OCI-LY7 (cell line): ENCODE measurements around the gene KIF16B. TPM values are rescaled to one million over a fixed set of nuclear protein-coding genes. Genes with fewer than 3 reads are reported as not detected.

Source experiments
- BruUV-seq: library from RNA; stranded (reverse); fragments of 400-500 nt; replicated peaks from 2 replicates; lab custom pipeline; 2021; lab: Mats Ljungman, UMichigan
- CTCF ChIA-PET: fragments of 300-600 bp; sonication (Branson Sonifier 250); formaldehyde crosslinking; loops from one replicate; lab custom pipeline; 2022; ENCODE audit warnings: antibody characterized with exemption; ENCODE audit not compliant: unreplicated experiment; lab: Charles Lee
- POLR2A ChIA-PET: fragments of 300-600 bp; sonication (Branson Sonifier 250); formaldehyde crosslinking; loops from one replicate; lab custom pipeline; 2022; ENCODE audit warnings: antibody characterized with exemption; lab: Charles Lee
- DNase-seq: peaks from one replicate; pipeline ENCODE4 v3.0.0-alpha.2; 2015; ENCODE audit warnings: low spot score
- H2AFZ ChIP-seq: fragments of 200-600 bp; sonication (generic), shearing (Covaris generic); 2 replicates; pipeline ENCODE4 v1.6.1; 2014; ENCODE audit warnings: mild to moderate bottlenecking, antibody characterized with exemption, low read length, moderate library complexity
- H3K27ac ChIP-seq: fragments of 200-600 bp; sonication (generic); 2 replicates; pipeline ENCODE4 v1.5.1; 2014; ENCODE audit warnings: mixed run types, low read depth, mild to moderate bottlenecking, moderate library complexity, low read length, inconsistent platforms; ENCODE audit not compliant: poor library complexity, severe bottlenecking
- H3K36me3 ChIP-seq: fragments of 200-600 bp; sonication (generic); 2 replicates; pipeline ENCODE4 v1.6.1; 2014; ENCODE audit warnings: mild to moderate bottlenecking, antibody characterized with exemption, low read length, moderate library complexity, mixed read lengths; ENCODE audit not compliant: insufficient read depth
- H3K4me1 ChIP-seq: fragments of 200-600 bp; sonication (generic); 2 replicates; pipeline ENCODE4 v1.5.1; 2014; ENCODE audit warnings: mild to moderate bottlenecking, low read length; ENCODE audit not compliant: insufficient read depth, poor library complexity, severe bottlenecking
- H3K4me2 ChIP-seq: fragments of 200-600 bp; sonication (generic); 2 replicates; pipeline ENCODE4 v1.6.1; 2014; ENCODE audit warnings: mild to moderate bottlenecking, low read length
- H3K4me3 ChIP-seq: fragments of 200-600 bp; sonication (generic); 2 replicates; pipeline ENCODE4 v1.5.1; 2014; ENCODE audit warnings: mild to moderate bottlenecking, low read depth, low read length; ENCODE audit not compliant: poor library complexity, severe bottlenecking
- H3K79me2 ChIP-seq: fragments of 200-600 bp; sonication (generic); 2 replicates; pipeline ENCODE4 v1.6.1; 2016; ENCODE audit warnings: low read depth, mild to moderate bottlenecking, low read length, moderate library complexity, mixed read lengths; ENCODE audit not compliant: insufficient read depth
- H3K9me2 ChIP-seq: fragments of 200-600 bp; sonication (generic); 2 replicates; pipeline ENCODE4 v1.6.1; 2016; ENCODE audit warnings: mild to moderate bottlenecking, low read length, mixed read lengths; ENCODE audit not compliant: insufficient read depth
- H3K9me3 ChIP-seq: fragments of 200-600 bp; sonication (generic); 2 replicates; pipeline ENCODE4 v1.6.1; 2014; ENCODE audit warnings: mild to moderate bottlenecking, mixed run types, low read length, mixed read lengths
- H4K20me1 ChIP-seq: fragments of 200-600 bp; sonication (generic); 2 replicates; pipeline ENCODE4 v1.6.1; 2014; ENCODE audit warnings: mild to moderate bottlenecking, antibody characterized with exemption, low read length, moderate library complexity, mixed read lengths; ENCODE audit not compliant: insufficient read depth
- EZH2phosphoT487 ChIP-seq: fragments of 200-600 bp; sonication (generic); IDR thresholded peaks from 2 replicates; pipeline ENCODE4 v1.6.1; 2018; ENCODE audit warnings: low read depth, borderline replicate concordance, mild to moderate bottlenecking, mixed run types, antibody characterized with exemption, low read length, moderate library complexity, mixed read lengths
- intact Hi-C: fragments of 100-400 bp; cut with micrococcal nuclease; formaldehyde crosslinking; loops from one replicate; pipeline ENCODE4 v1.10.0; 2022; ENCODE audit not compliant: unreplicated experiment
- total RNA-seq, 2 experiments: library from RNA; depleted of rRNA in 1 of 2; stranded (reverse); fragments of >200 nt in 1 of 2; shearing (Covaris generic) in 1 of 2; gene quantifications; 2 replicates each; pipeline ENCODE4 v1.2.3, GENCODE V29; 2014 to 2022
- TF ChIP-seq, protein P1 (sequence below): fragments of 200-600 bp; sonication (generic); conservative IDR thresholded peaks from 2 replicates; pipeline ENCODE4 v1.5.1; 2014; ENCODE audit warnings: mild to moderate bottlenecking, antibody characterized with exemption, low read length, moderate library complexity, mixed read lengths

KIF16B gene
- total RNA-seq, 2 experiments from 2014 or later = 6.2 to 11.2 TPM

DNA sequence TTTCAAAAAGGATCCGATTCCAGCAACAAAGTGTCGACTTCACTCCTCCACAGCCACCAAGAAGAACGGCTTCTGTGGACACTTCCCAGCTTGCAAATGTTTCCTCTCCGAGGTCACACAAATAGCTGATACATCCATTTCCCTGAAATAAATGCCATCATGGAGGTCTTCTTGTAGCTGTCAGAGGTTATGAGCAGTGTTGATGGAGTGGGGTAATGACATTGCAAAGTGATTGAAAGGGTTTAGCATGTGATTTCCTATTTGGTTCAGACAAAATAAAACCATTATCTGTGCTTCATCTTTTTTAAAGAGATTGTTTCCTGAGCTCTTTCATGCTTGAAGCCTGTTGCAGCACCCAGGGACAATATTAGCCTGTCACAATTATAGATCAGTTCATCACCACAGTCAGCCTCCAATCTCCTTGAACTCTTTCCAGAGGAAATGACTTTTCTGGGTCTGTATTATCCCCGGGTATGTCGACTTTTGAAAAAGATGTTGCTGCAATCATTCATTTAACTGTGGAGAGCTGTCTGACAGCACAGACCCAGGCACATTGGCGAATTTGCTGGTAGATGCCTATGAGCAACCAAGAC, 16.9 kb upstream of the KIF16B start:
- Histone ChIP-seq H3K9me2 (no peaks in the 10 kb centered on the region), H3K36me3 (no peaks in the 10 kb centered on the region), H2AFZ (no peak overlapping the region), H3K79me2 (no peaks in the 10 kb centered on the region), H3K4me1 (no peaks in the 10 kb centered on the region), H3K4me3 (no peak overlapping the region), H3K9me3 (no peaks in the 10 kb centered on the region), H4K20me1 (no peaks in the 10 kb centered on the region), H3K4me2 (no peak overlapping the region), H3K27ac (no peak overlapping the region)
- no TSS peak for BruUV-seq
- no peak for DNase-seq
- no peak for TF ChIP-seq EZH2phosphoT487
- TF ChIP-seq, protein P1, sequence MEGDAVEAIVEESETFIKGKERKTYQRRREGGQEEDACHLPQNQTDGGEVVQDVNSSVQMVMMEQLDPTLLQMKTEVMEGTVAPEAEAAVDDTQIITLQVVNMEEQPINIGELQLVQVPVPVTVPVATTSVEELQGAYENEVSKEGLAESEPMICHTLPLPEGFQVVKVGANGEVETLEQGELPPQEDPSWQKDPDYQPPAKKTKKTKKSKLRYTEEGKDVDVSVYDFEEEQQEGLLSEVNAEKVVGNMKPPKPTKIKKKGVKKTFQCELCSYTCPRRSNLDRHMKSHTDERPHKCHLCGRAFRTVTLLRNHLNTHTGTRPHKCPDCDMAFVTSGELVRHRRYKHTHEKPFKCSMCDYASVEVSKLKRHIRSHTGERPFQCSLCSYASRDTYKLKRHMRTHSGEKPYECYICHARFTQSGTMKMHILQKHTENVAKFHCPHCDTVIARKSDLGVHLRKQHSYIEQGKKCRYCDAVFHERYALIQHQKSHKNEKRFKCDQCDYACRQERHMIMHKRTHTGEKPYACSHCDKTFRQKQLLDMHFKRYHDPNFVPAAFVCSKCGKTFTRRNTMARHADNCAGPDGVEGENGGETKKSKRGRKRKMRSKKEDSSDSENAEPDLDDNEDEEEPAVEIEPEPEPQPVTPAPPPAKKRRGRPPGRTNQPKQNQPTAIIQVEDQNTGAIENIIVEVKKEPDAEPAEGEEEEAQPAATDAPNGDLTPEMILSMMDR = no peak
- ChIA-PET POLR2A (interaction anchor here (0.7 to 0.8 kb wide), 2 partner anchors 12 to 55 kb away, joined by 3 read pairs; no protein-coding TSS in a partner anchor), CTCF (no interaction called here)
- intact Hi-C loops = no loop called here

GRCh38 chr20:16589623-16590022, 16.4 kb upstream of the KIF16B start:
- H3K79me2 ChIP-seq = no peaks in the 10 kb centered on the region
- no TSS peak for BruUV-seq
- TF ChIP-seq EZH2phosphoT487 = no peak
- TF ChIP-seq, protein P1 = peak; percentile 36
- no peaks in the 10 kb centered on the region for H3K36me3 ChIP-seq
- H2AFZ ChIP-seq = no peak overlapping the region
- no peaks in the 10 kb centered on the region for H4K20me1 ChIP-seq
- no peaks in the 10 kb centered on the region for H3K9me3 ChIP-seq
- intact Hi-C loops = no loop called here
- no peaks in the 10 kb centered on the region for H3K4me1 ChIP-seq
- H3K4me2 ChIP-seq = no peak overlapping the region
- no peak overlapping the region for H3K4me3 ChIP-seq
- H3K9me2 ChIP-seq = no peaks in the 10 kb centered on the region
- ChIA-PET POLR2A (interaction anchor here (0.6 to 0.8 kb wide), 3 partner anchors 12 to 1031 kb away, joined by 3 to 4 read pairs (median 3); no protein-coding TSS in a partner anchor), CTCF (no interaction called here)
- no peak for DNase-seq
- H3K27ac ChIP-seq = no peak overlapping the region

- intact Hi-C loops = no loop called here
These were observed 15.0 kb upstream of the KIF16B start for GRCh38 chr20:16588241-16588640.

More at GRCh38 chr20:16588241-16588640, 15.0 kb upstream of the KIF16B start:
- Histone ChIP-seq H3K36me3 (no peaks in the 10 kb centered on the region), H3K4me1 (no peaks in the 10 kb centered on the region), H3K4me3 (no peak overlapping the region), H3K9me2 (no peaks in the 10 kb centered on the region), H3K9me3 (no peaks in the 10 kb centered on the region), H3K4me2 (no peak overlapping the region), H3K79me2 (no peaks in the 10 kb centered on the region), H2AFZ (no peak overlapping the region), H3K27ac (no peak overlapping the region), H4K20me1 (no peaks in the 10 kb centered on the region)
- DNase-seq = no peak
- CTCF ChIA-PET = no interaction called here
- no TSS peak for BruUV-seq
- TF ChIP-seq, protein P1 = no peak
- TF ChIP-seq EZH2phosphoT487 = no peak
- POLR2A ChIA-PET = no interaction called here
